Liver (tissue), 9 donors: ENCODE results near the gene POLR2L. TPM values are rescaled to one million over a fixed set of nuclear protein-coding genes. Genes with fewer than 3 reads are reported as not detected.
A peak's percentile ranks its signal among the peaks of the same experiment; 100 is the strongest.

ENCODE experiments used
- DNase-seq: peaks from one replicate; pipeline ENCODE4 v3.0.0-alpha.2; 2017; ENCODE audit warnings: low spot score
- H3K27ac ChIP-seq, 2 donors: one replicate each; pipeline ENCODE4 v1.7.0; 2013; ENCODE audit warnings: inconsistent platforms in 2 of 2, low read length in 2 of 2, control low read depth in 1 of 2, low read depth in 1 of 2, mild to moderate bottlenecking in 1 of 2
- H3K27me3 ChIP-seq, 4 donors: one replicate each; pipeline versions ENCODE4 v1.6.1 to v1.7.0; 2013; ENCODE audit warnings: low read length in 3 of 4, inconsistent platforms in 1 of 4, mild to moderate bottlenecking in 1 of 4, moderate library complexity in 1 of 4; ENCODE audit not compliant: control insufficient read depth in 4 of 4, insufficient read depth in 4 of 4
- H3K36me3 ChIP-seq, 4 donors: one replicate each; pipeline versions ENCODE4 v1.6.1 to v1.7.0; 2013; ENCODE audit warnings: low read length in 3 of 4, mild to moderate bottlenecking in 3 of 4, low read depth in 1 of 4, moderate library complexity in 1 of 4; ENCODE audit not compliant: control insufficient read depth in 4 of 4, insufficient read depth in 3 of 4
- H3K4me1 ChIP-seq, 4 donors: one replicate each; pipeline versions ENCODE4 v1.6.1 to v1.7.0; 2013; ENCODE audit warnings: low read length in 3 of 4, mild to moderate bottlenecking in 3 of 4, moderate library complexity in 1 of 4; ENCODE audit not compliant: control insufficient read depth in 4 of 4, insufficient read depth in 4 of 4
- H3K4me3 ChIP-seq, 3 donors: one replicate each; pipeline versions ENCODE4 v1.6.1 to v1.7.0; 2013; ENCODE audit warnings: low read length in 3 of 3, control low read depth in 1 of 3, low read depth in 1 of 3, mild to moderate bottlenecking in 1 of 3
- H3K9ac ChIP-seq, 2 donors: one replicate each; pipeline ENCODE4 v1.7.0; 2013; ENCODE audit warnings: low read length in 2 of 2, mild to moderate bottlenecking in 2 of 2, moderate library complexity in 2 of 2, control low read depth in 1 of 2, low read depth in 1 of 2
- H3K9me3 ChIP-seq, 4 donors: one replicate each; pipeline versions ENCODE4 v1.6.1 to v1.7.0; 2013; ENCODE audit warnings: low read length in 3 of 4; ENCODE audit not compliant: control insufficient read depth in 4 of 4
- EGR1 ChIP-seq, 2 donors: IDR thresholded peaks; 2 replicates each; pipeline ENCODE4 v1.6.1; 2016 to 2018; ENCODE audit warnings: antibody characterized with exemption in 2 of 2, low read depth in 2 of 2
- FOXA1 ChIP-seq: IDR thresholded peaks from 2 replicates; pipeline ENCODE4 v1.6.1; 2016; ENCODE audit warnings: antibody characterized with exemption
- FOXA2 ChIP-seq: IDR thresholded peaks from 2 replicates; pipeline ENCODE4 v1.6.1; 2016; ENCODE audit warnings: antibody characterized with exemption
- GABPA ChIP-seq, 2 donors: IDR thresholded peaks in 1 of 2; conservative IDR thresholded peaks in 1 of 2; 2 replicates each; pipeline ENCODE4 v1.6.1; 2016; ENCODE audit warnings: antibody characterized with exemption in 2 of 2, mild to moderate bottlenecking in 1 of 2, moderate library complexity in 1 of 2
- HNF4A ChIP-seq, 2 donors: conservative IDR thresholded peaks; 2 replicates each; pipeline ENCODE4 v1.6.1; 2016; ENCODE audit warnings: antibody characterized with exemption in 2 of 2, mild to moderate bottlenecking in 2 of 2
- HNF4G ChIP-seq: IDR thresholded peaks from 2 replicates; pipeline ENCODE4 v1.6.1; 2016; ENCODE audit warnings: antibody characterized with exemption
- JUND ChIP-seq, 2 donors: IDR thresholded peaks; 2 replicates each; pipeline ENCODE4 v1.6.1; 2016; ENCODE audit warnings: antibody characterized with exemption in 2 of 2
- NR2F2 ChIP-seq: IDR thresholded peaks from 2 replicates; pipeline ENCODE4 v1.6.1; 2016; ENCODE audit warnings: antibody characterized with exemption
- RAD21 ChIP-seq, 2 donors: IDR thresholded peaks; 2 replicates each; pipeline ENCODE4 v1.6.1; 2016; ENCODE audit warnings: antibody characterized with exemption in 2 of 2, mild to moderate bottlenecking in 2 of 2
- RXRA ChIP-seq, 2 donors: IDR thresholded peaks; 2 replicates each; pipeline ENCODE4 v1.6.1; 2017 to 2018; ENCODE audit warnings: antibody characterized with exemption in 2 of 2, mild to moderate bottlenecking in 1 of 2
- SP1 ChIP-seq: IDR thresholded peaks from 2 replicates; pipeline ENCODE4 v1.6.1; 2018; ENCODE audit warnings: antibody characterized with exemption, mild to moderate bottlenecking
- TAF1 ChIP-seq: conservative IDR thresholded peaks from 2 replicates; pipeline ENCODE4 v1.6.1; 2016; ENCODE audit warnings: antibody characterized with exemption, mild to moderate bottlenecking
- YY1 ChIP-seq: IDR thresholded peaks from 2 replicates; pipeline ENCODE4 v1.6.1; 2016; ENCODE audit warnings: antibody characterized with exemption, mild to moderate bottlenecking
- WGBS: extraction: QIAGEN DNeasy Blood & Tissue Kit; methylation state at CpG from one replicate; pipeline ENCODE4 v1.1.7; 2013; 5-methylcytosine and 5-hydroxymethylcytosine counted together
- polyA plus RNA-seq, 2 donors: library from polyadenylated mRNA; stranded (reverse) in 1 of 2; unstranded in 1 of 2; fragments of 200-250 nt in 1 of 2; fragments of >200 nt in 1 of 2; fragmentation: Nextera tagmentation in 1 of 2; extraction: Ambion mirVana in 1 of 2; gene quantifications; one replicate each; pipeline versions ENCODE4 v1.2.1 to v1.2.3, GENCODE V29; 2013 to 2015
- total RNA-seq, 2 donors: library from RNA; depleted of rRNA; stranded (reverse); fragments of >200 nt; gene quantifications; one replicate each; pipeline ENCODE4 v1.2.3, GENCODE V29; 2014
- TF ChIP-seq, protein P1 (sequence below): IDR thresholded peaks from 2 replicates; pipeline ENCODE4 v1.6.1; 2016; ENCODE audit warnings: antibody characterized with exemption
- TF ChIP-seq, protein P2 (sequence below): fragments of 150-350 bp; IDR thresholded peaks from 2 replicates; pipeline ENCODE4 v1.5.1; 2017; ENCODE audit warnings: improper control_type of control experiment, low read depth, low read length; ENCODE audit not compliant: missing input control
- TF ChIP-seq, protein P3 (sequence below): IDR thresholded peaks from 2 replicates; pipeline ENCODE4 v1.6.1; 2016; ENCODE audit warnings: antibody characterized with exemption
- TF ChIP-seq, protein P4 (sequence below): IDR thresholded peaks from 2 replicates; pipeline ENCODE4 v1.6.1; 2016; ENCODE audit warnings: antibody characterized with exemption, mild to moderate bottlenecking
- TF ChIP-seq, protein P5 (sequence below): IDR thresholded peaks from 2 replicates; pipeline ENCODE4 v1.6.1; 2016; ENCODE audit warnings: antibody characterized with exemption
- donor health status: healthy.
- donor health status: healthy.
- donor health status: healthy.
- donor health status: healthy.
- donor health status: healthy.

The POLR2L gene
- total and polyA plus RNA-seq, 4 donors = 28.1 to 230 (median 106) TPM

DNA sequence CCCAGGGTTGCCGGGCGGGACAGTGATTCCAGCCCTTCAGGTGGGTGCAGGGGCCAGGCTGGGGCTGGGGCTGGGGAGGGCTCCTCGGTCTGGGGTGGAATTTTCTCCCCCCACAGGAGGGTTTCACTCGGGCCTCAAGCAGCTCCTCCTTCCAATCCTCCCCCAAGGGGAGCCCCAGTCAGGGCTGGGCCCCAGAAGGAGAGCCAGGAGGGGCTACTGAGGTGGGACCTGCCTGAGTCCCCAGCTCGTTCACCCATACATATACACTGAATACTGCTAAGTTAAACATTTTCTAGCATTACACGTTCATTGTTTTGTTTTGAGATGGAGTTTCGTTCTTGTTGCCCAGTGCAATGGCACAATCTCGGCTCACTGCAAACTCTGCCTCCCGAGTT is 16.1 kb downstream of the POLR2L start:
- H3K4me3 ChIP-seq = no peak overlapping the region
- WGBS = 56% methylated on average over 9 of the region's 9 CpGs
- H3K27me3 ChIP-seq = no peaks in the 10 kb centered on the region
- TF ChIP-seq, protein P1, sequence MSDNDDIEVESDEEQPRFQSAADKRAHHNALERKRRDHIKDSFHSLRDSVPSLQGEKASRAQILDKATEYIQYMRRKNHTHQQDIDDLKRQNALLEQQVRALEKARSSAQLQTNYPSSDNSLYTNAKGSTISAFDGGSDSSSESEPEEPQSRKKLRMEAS = no peak
- no peak for TF ChIP-seq TAF1
- TF ChIP-seq FOXA1 = no peak
- TF ChIP-seq SP1 = no peak
- TF ChIP-seq JUND (IDR thresholded peaks at IDR 0.05) = no peak
- no peak for TF ChIP-seq HNF4G
- TF ChIP-seq HNF4A (conservative IDR thresholded peaks at IDR 0.05) = no peak
- no peak for TF ChIP-seq RXRA (IDR thresholded peaks at IDR 0.05)
- no peak for TF ChIP-seq YY1
- no peak for TF ChIP-seq GABPA (IDR thresholded peaks at IDR 0.05 in 1 of 2, conservative IDR thresholded peaks at IDR 0.05 in 1 of 2)
- TF ChIP-seq, protein P2, sequence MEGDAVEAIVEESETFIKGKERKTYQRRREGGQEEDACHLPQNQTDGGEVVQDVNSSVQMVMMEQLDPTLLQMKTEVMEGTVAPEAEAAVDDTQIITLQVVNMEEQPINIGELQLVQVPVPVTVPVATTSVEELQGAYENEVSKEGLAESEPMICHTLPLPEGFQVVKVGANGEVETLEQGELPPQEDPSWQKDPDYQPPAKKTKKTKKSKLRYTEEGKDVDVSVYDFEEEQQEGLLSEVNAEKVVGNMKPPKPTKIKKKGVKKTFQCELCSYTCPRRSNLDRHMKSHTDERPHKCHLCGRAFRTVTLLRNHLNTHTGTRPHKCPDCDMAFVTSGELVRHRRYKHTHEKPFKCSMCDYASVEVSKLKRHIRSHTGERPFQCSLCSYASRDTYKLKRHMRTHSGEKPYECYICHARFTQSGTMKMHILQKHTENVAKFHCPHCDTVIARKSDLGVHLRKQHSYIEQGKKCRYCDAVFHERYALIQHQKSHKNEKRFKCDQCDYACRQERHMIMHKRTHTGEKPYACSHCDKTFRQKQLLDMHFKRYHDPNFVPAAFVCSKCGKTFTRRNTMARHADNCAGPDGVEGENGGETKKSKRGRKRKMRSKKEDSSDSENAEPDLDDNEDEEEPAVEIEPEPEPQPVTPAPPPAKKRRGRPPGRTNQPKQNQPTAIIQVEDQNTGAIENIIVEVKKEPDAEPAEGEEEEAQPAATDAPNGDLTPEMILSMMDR = no peak
- TF ChIP-seq RAD21 (IDR thresholded peaks at IDR 0.05) = no peak
- no peak for TF ChIP-seq EGR1 (IDR thresholded peaks at IDR 0.05; ENCODE audit: low read depth in 2 of 2)
- TF ChIP-seq FOXA2 = no peak
- TF ChIP-seq, protein P3, sequence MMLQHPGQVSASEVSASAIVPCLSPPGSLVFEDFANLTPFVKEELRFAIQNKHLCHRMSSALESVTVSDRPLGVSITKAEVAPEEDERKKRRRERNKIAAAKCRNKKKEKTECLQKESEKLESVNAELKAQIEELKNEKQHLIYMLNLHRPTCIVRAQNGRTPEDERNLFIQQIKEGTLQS = no peak
- H3K4me1 ChIP-seq = peaks cover 60 to 91% (median 75%) of the 10 kb centered on the region in 4 donors
- no peak for DNase-seq
- H3K9ac ChIP-seq = no peak overlapping the region
- H3K9me3 ChIP-seq = no peaks in the 10 kb centered on the region
- H3K27ac ChIP-seq = no peak overlapping the region
- peaks cover 0 to 15% (median 3%) of the 10 kb centered on the region in 4 donors for H3K36me3 ChIP-seq

DNA sequence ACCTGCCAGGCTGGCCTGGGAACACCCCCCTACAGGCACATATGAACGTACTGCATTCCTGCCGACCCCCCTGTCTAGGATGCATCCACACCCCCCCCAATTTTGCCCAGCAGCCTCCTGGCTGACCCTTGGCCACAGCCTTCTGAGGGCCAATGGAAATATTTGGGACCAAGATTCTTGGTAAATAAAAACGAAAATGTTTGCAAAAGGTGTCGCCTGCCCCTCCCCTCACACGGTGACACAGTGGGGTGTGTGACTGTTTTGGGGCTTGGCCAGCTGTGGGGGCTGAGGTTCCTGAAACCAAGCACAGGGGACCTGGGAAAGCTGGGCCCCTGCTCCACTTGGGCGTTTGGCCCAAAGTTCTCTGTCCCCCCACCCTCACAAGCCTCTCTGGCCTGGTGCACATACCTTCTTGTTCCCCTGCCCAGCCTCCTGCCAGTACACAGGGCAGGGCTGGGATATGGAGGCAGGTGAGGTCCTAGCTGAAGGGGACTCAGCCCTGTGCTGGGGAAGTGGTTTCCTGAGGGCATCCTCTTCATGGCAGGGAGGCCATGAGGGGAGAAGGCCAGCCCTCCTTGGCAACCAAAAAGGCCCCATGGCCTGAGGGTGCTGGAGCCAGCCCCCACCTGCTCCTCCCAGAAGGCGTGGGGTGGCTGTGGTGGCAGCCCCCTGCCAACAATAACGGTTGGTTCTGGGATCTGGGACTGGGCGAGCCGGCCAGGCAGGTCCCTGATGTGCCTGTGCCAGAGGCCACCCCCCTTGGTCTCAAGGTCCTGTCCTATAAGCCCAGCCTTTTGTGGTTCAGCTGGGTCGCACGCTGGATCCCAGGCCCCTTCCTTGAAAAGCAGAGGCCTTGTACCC is 16.7 kb downstream of the POLR2L start:
- Histone ChIP-seq H3K27me3 (no peaks in the 10 kb centered on the region), H3K9me3 (no peaks in the 10 kb centered on the region), H3K4me3 (no peak overlapping the region), H3K27ac (peak overlapping the region; percentile 15 to 46), H3K4me1 (peaks cover 59 to 91% (median 73%) of the 10 kb centered on the region in 4 donors), H3K9ac (no peak overlapping the region), H3K36me3 (peaks cover 0 to 15% (median 3%) of the 10 kb centered on the region in 4 donors)
- no peak for DNase-seq
- TF ChIP-seq SP1 (peak; percentile 14), TAF1 (no peak), JUND (IDR thresholded peaks at IDR 0.05) (peak in 1 of 2 donors; percentile 41), FOXA2 (no peak), RAD21 (IDR thresholded peaks at IDR 0.05) (no peak), HNF4A (conservative IDR thresholded peaks at IDR 0.05) (peak; percentile 6 to 67), GABPA (IDR thresholded peaks at IDR 0.05 in 1 of 2, conservative IDR thresholded peaks at IDR 0.05 in 1 of 2) (no peak), NR2F2 (no peak), FOXA1 (no peak), YY1 (no peak), HNF4G (no peak), RXRA (IDR thresholded peaks at IDR 0.05) (peak in 1 of 2 donors; percentile 70), EGR1 (IDR thresholded peaks at IDR 0.05; ENCODE audit: low read depth in 2 of 2) (peak in 1 of 2 donors; percentile 52)
- TF ChIP-seq, protein P3 = no peak
- TF ChIP-seq, protein P4, sequence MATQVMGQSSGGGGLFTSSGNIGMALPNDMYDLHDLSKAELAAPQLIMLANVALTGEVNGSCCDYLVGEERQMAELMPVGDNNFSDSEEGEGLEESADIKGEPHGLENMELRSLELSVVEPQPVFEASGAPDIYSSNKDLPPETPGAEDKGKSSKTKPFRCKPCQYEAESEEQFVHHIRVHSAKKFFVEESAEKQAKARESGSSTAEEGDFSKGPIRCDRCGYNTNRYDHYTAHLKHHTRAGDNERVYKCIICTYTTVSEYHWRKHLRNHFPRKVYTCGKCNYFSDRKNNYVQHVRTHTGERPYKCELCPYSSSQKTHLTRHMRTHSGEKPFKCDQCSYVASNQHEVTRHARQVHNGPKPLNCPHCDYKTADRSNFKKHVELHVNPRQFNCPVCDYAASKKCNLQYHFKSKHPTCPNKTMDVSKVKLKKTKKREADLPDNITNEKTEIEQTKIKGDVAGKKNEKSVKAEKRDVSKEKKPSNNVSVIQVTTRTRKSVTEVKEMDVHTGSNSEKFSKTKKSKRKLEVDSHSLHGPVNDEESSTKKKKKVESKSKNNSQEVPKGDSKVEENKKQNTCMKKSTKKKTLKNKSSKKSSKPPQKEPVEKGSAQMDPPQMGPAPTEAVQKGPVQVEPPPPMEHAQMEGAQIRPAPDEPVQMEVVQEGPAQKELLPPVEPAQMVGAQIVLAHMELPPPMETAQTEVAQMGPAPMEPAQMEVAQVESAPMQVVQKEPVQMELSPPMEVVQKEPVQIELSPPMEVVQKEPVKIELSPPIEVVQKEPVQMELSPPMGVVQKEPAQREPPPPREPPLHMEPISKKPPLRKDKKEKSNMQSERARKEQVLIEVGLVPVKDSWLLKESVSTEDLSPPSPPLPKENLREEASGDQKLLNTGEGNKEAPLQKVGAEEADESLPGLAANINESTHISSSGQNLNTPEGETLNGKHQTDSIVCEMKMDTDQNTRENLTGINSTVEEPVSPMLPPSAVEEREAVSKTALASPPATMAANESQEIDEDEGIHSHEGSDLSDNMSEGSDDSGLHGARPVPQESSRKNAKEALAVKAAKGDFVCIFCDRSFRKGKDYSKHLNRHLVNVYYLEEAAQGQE = no peak
- TF ChIP-seq, protein P5, sequence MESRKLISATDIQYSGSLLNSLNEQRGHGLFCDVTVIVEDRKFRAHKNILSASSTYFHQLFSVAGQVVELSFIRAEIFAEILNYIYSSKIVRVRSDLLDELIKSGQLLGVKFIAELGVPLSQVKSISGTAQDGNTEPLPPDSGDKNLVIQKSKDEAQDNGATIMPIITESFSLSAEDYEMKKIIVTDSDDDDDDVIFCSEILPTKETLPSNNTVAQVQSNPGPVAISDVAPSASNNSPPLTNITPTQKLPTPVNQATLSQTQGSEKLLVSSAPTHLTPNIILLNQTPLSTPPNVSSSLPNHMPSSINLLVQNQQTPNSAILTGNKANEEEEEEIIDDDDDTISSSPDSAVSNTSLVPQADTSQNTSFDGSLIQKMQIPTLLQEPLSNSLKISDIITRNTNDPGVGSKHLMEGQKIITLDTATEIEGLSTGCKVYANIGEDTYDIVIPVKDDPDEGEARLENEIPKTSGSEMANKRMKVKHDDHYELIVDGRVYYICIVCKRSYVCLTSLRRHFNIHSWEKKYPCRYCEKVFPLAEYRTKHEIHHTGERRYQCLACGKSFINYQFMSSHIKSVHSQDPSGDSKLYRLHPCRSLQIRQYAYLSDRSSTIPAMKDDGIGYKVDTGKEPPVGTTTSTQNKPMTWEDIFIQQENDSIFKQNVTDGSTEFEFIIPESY = no peak
- TF ChIP-seq, protein P1 = no peak
- TF ChIP-seq, protein P2 = no peak
- WGBS = 50% methylated on average over 12 of the region's 12 CpGs
